Neural cell (in vitro differentiated cells): ENCODE measurements around the gene SPHKAP. TPM values are rescaled to one million over a fixed set of nuclear protein-coding genes. Genes with fewer than 3 reads are reported as not detected.

Experiments
- H2AFZ ChIP-seq: fragments of 200-600, 300-800 bp; sonication (generic), shearing (Covaris generic); 2 replicates; pipeline ENCODE4 v1.6.0; 2014; ENCODE audit warnings: low read depth, mild to moderate bottlenecking, antibody characterized with exemption, low read length, moderate library complexity
- H3F3A ChIP-seq: fragments of 200-600 bp; shearing (Covaris generic); 2 replicates; pipeline ENCODE4 v1.6.1; 2016; ENCODE audit warnings: mild to moderate bottlenecking, moderate library complexity, mixed read lengths, antibody characterized with exemption, low read length; ENCODE audit not compliant: insufficient read depth, poor library complexity, severe bottlenecking
- H3K27ac ChIP-seq: fragments of 200-600, 300-800 bp; sonication (generic), shearing (Covaris generic); 2 replicates; pipeline ENCODE4 v1.5.1; 2014; ENCODE audit warnings: mild to moderate bottlenecking, low read length, moderate library complexity
- H3K27me3 ChIP-seq: fragments of 300-800, 200-600 bp; sonication (generic), shearing (Covaris generic); 2 replicates; pipeline ENCODE4 v1.6.0; 2014; ENCODE audit warnings: mild to moderate bottlenecking, low read depth, low read length, moderate library complexity; ENCODE audit not compliant: insufficient read depth
- H3K36me3 ChIP-seq: fragments of 300-800, 200-600 bp; sonication (generic), shearing (Covaris generic); 2 replicates; pipeline ENCODE4 v1.5.1; 2014; ENCODE audit warnings: mild to moderate bottlenecking, antibody characterized with exemption, low read length, moderate library complexity; ENCODE audit not compliant: insufficient read depth
- H3K4me2 ChIP-seq: fragments of 300-800, 200-600 bp; sonication (generic), shearing (Covaris generic); 2 replicates; pipeline ENCODE4 v1.6.0; 2014; ENCODE audit warnings: mild to moderate bottlenecking, low read length
- H3K4me3 ChIP-seq: fragments of 300-800, 200-600 bp; sonication (generic), shearing (Covaris generic); 2 replicates; pipeline ENCODE4 v1.5.1; 2014; ENCODE audit warnings: mild to moderate bottlenecking, low read length, moderate library complexity
- H3K79me2 ChIP-seq: fragments of 200-600 bp; shearing (Covaris generic); replicated peaks from 2 replicates; pipeline ENCODE4 v1.6.0; 2014; ENCODE audit warnings: mild to moderate bottlenecking, low read length, moderate library complexity; ENCODE audit not compliant: insufficient read depth
- H3K9ac ChIP-seq: fragments of 300-800, 200-600 bp; sonication (generic), shearing (Covaris generic); 2 replicates; pipeline ENCODE4 v1.6.1; 2016; ENCODE audit warnings: mild to moderate bottlenecking, low read length, mixed read lengths
- H3K9me2 ChIP-seq: fragments of 200-600 bp; shearing (Covaris generic); 2 replicates; pipeline ENCODE4 v1.6.1; 2016; ENCODE audit warnings: mild to moderate bottlenecking, low read length, mixed read lengths; ENCODE audit not compliant: insufficient read depth
- H3K9me3 ChIP-seq: fragments of 200-600, 300-800 bp; sonication (generic), shearing (Covaris generic); 2 replicates; pipeline ENCODE4 v1.6.1; 2016; ENCODE audit warnings: mild to moderate bottlenecking, mixed run types, low read length, moderate library complexity, mixed read lengths
- H4K20me1 ChIP-seq: fragments of 200-600 bp; shearing (Covaris generic); 2 replicates; pipeline ENCODE4 v1.6.1; 2016; ENCODE audit warnings: mild to moderate bottlenecking, mixed run types; ENCODE audit not compliant: insufficient read depth
- CTCF ChIP-seq: fragments of 450-650 bp; IDR thresholded peaks from 2 replicates; pipeline ENCODE4 v1.5.1; 2014; ENCODE audit warnings: antibody characterized with exemption, mild to moderate bottlenecking, moderate library complexity; ENCODE audit not compliant: poor library complexity, severe bottlenecking
- EP300 ChIP-seq: fragments of 450-650 bp; conservative IDR thresholded peaks from 2 replicates; pipeline ENCODE4 v1.6.1; 2014; ENCODE audit warnings: antibody characterized with exemption, mild to moderate bottlenecking, moderate library complexity; ENCODE audit not compliant: poor library complexity, severe bottlenecking
- EZH2 ChIP-seq: fragments of 200-600, 300-800 bp; shearing (Covaris generic), sonication (generic); IDR thresholded peaks from 2 replicates; pipeline ENCODE4 v1.6.1; 2014; ENCODE audit warnings: antibody characterized with exemption, low read length, borderline replicate concordance, mild to moderate bottlenecking; ENCODE audit not compliant: insufficient read depth, poor library complexity, severe bottlenecking
- MXI1 ChIP-seq: fragments of 450-650 bp; conservative IDR thresholded peaks from 2 replicates; pipeline ENCODE4 v1.6.1; 2014; ENCODE audit warnings: antibody characterized with exemption, mild to moderate bottlenecking; ENCODE audit not compliant: poor library complexity, severe bottlenecking
- POLR2AphosphoS5 ChIP-seq: IDR thresholded peaks from 2 replicates; pipeline ENCODE4 v1.6.1; 2012
- RAD21 ChIP-seq: fragments of 450-650 bp; conservative IDR thresholded peaks from 2 replicates; pipeline ENCODE4 v1.6.1; 2014; ENCODE audit warnings: antibody characterized with exemption, mild to moderate bottlenecking, moderate library complexity
- REST ChIP-seq: IDR thresholded peaks from 2 replicates; pipeline ENCODE4 v1.6.1; 2012; ENCODE audit warnings: borderline replicate concordance
- SMC3 ChIP-seq: fragments of 450-650 bp; conservative IDR thresholded peaks from 2 replicates; pipeline ENCODE4 v1.6.1; 2014; ENCODE audit warnings: antibody characterized with exemption, mild to moderate bottlenecking, moderate library complexity; ENCODE audit not compliant: poor library complexity
- TAF1 ChIP-seq: IDR thresholded peaks from 2 replicates; pipeline ENCODE4 v1.6.1; 2012; ENCODE audit warnings: low read depth
- polyA plus RNA-seq: library from polyadenylated mRNA; depleted of rRNA; stranded (reverse); fragments of >200 nt; gene quantifications from 2 replicates; pipeline ENCODE4 v1.2.3, GENCODE V29; 2014

SPHKAP gene
- polyA plus RNA-seq, 1 donor from 2014 or later = 1.7 TPM

GRCh38 chr2:228038967-228039366 lies 142.5 kb downstream of the SPHKAP start:
- no peaks in the 10 kb centered on the region for H3K36me3 ChIP-seq
- H2AFZ ChIP-seq = no peak overlapping the region
- no peaks in the 10 kb centered on the region for H3K9me3 ChIP-seq
- H4K20me1 ChIP-seq = no peaks in the 10 kb centered on the region
- H3K4me3 ChIP-seq = no peak overlapping the region
- no peak overlapping the region for H3K27ac ChIP-seq
- H3K4me2 ChIP-seq = no peak overlapping the region
- H3F3A ChIP-seq = no peaks in the 10 kb centered on the region
- no peak overlapping the region for H3K9ac ChIP-seq
- no peak for TF ChIP-seq RAD21
- no peak for TF ChIP-seq EZH2
- TF ChIP-seq TAF1 = no peak
- no peak for TF ChIP-seq SMC3
- TF ChIP-seq POLR2AphosphoS5 = no peak
- no peak for TF ChIP-seq CTCF
- TF ChIP-seq MXI1 = no peak
- no peak for TF ChIP-seq EP300
- no peak for TF ChIP-seq REST
- no peaks in the 10 kb centered on the region for H3K9me2 ChIP-seq
- H3K27me3 ChIP-seq = no peaks in the 10 kb centered on the region
- no peaks in the 10 kb centered on the region for H3K79me2 ChIP-seq

- H3K27ac ChIP-seq = no peak overlapping the region
- H3K4me3 ChIP-seq = no peak overlapping the region
- no peaks in the 10 kb centered on the region for H3K79me2 ChIP-seq
- H3K27me3 ChIP-seq = no peaks in the 10 kb centered on the region
- no peak overlapping the region for H3K9ac ChIP-seq
- H3K4me2 ChIP-seq = no peak overlapping the region
- H2AFZ ChIP-seq = no peak overlapping the region
- no peak for TF ChIP-seq SMC3
- no peak for TF ChIP-seq TAF1
- TF ChIP-seq EZH2 = no peak
- TF ChIP-seq MXI1 = no peak
- no peaks in the 10 kb centered on the region for H3F3A ChIP-seq
- H4K20me1 ChIP-seq = no peaks in the 10 kb centered on the region
- H3K9me2 ChIP-seq = no peaks in the 10 kb centered on the region
- H3K36me3 ChIP-seq = no peaks in the 10 kb centered on the region
- no peaks in the 10 kb centered on the region for H3K9me3 ChIP-seq
These were observed 143.6 kb downstream of the SPHKAP start for GRCh38 chr2:228037915-228038314.
